ENCODE results near the gene CGNL1.

- no peak for TF ChIP-seq CTCF (IDR thresholded peaks at IDR 0.05; ENCODE audit: low read length)
- no peak for TF ChIP-seq EZH2phosphoT487 (IDR thresholded peaks at IDR 0.05; ENCODE audit: low read length)
These were observed 11.9 kb upstream of the CGNL1 start for GRCh38 chr15:57364282-57365007.
